ENCODE data around the gene PAM. TPM values are rescaled to one million over a fixed set of nuclear protein-coding genes. Genes with fewer than 3 reads are reported as not detected.

PAM gene
- polyA plus RNA-seq, 1 donor (not counting 4 experiments of a cell fraction or from before 2014, with no cell fraction given), result 149 TPM

DNA sequence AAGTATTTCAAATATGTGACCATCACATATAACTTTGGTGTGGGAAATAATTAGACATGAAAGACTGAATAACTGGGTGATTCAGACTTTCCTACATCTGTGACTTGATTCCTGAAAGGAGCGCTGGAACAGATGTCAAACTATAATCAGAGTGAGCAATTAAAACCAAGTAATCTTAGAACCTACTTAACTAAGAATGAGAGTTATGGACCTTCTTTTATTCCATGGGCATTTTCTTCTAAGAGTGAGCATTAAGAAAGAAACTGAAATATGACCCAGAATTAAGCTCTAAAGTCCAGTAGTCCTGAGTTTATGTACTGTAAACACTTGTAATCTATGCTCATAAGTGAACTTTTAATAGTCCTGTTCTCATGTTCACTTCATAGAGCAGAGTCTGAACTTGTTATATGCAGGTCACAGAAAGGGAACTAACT lies 68.4 kb downstream of the PAM start:
- no peak overlapping the region for H2AFZ ChIP-seq (ENCODE audit: control insufficient read depth, low read length)
- no peak overlapping the region for H3K27ac ChIP-seq (ENCODE audit: control insufficient read depth, insufficient read depth, low read length)
- dilution Hi-C loops (cut with MboI; ENCODE audit: extremely low pct_ligation_motif_present, low sequenced_read_pairs), result no loop called here
- DNase-seq (ENCODE audit: low read depth, low spot score) (no peak), FAIRE-seq (no peak)
- no peaks in the 10 kb centered on the region for H3K36me3 ChIP-seq (ENCODE audit: control insufficient read depth in 2 of 2, extremely low read depth in 1 of 2, insufficient read depth in 2 of 2, low read length in 2 of 2)
- no peaks in the 10 kb centered on the region for H4K20me1 ChIP-seq (ENCODE audit: control insufficient read depth, extremely low read depth, insufficient read depth, low read length)
- H3K4me1 ChIP-seq (ENCODE audit: control insufficient read depth, extremely low read depth, insufficient read depth, low read length), result peaks cover 6% of the 10 kb centered on the region
- TF ChIP-seq CTCF (optimal IDR thresholded peaks at IDR 0.05 in 1 of 3, IDR thresholded peaks at IDR 0.05 in 1 of 3, conservative IDR thresholded peaks at IDR 0.05 in 1 of 3; ENCODE audit: extremely low read depth in 1 of 3, insufficient read depth in 2 of 3, low read length in 3 of 3) (no peak), EZH2 (IDR thresholded peaks at IDR 0.05; ENCODE audit: low read length) (no peak)
- no peak overlapping the region for H3K4me3 ChIP-seq (ENCODE audit: control insufficient read depth in 2 of 3, extremely low read depth in 1 of 3, insufficient read depth in 2 of 3, low read depth in 1 of 3, low read length in 3 of 3)
- H3K4me2 ChIP-seq (ENCODE audit: control insufficient read depth, extremely low read depth, insufficient read depth, low read depth, low read length), result no peak overlapping the region
- H3K9me3 ChIP-seq (ENCODE audit: control insufficient read depth, low read depth, low read length), result no peaks in the 10 kb centered on the region
- H3K79me2 ChIP-seq (ENCODE audit: control insufficient read depth, insufficient read depth, low read length), result no peaks in the 10 kb centered on the region
- no peaks in the 10 kb centered on the region for H3K27me3 ChIP-seq (ENCODE audit: control insufficient read depth, extremely low read depth, insufficient read depth, low read length)
- no peak overlapping the region for H3K9ac ChIP-seq (ENCODE audit: control insufficient read depth, extremely low read depth, insufficient read depth, low read length)
- H3K9me1 ChIP-seq (ENCODE audit: control insufficient read depth, extremely low read depth, insufficient read depth, low read length), result no peaks in the 10 kb centered on the region

DNA sequence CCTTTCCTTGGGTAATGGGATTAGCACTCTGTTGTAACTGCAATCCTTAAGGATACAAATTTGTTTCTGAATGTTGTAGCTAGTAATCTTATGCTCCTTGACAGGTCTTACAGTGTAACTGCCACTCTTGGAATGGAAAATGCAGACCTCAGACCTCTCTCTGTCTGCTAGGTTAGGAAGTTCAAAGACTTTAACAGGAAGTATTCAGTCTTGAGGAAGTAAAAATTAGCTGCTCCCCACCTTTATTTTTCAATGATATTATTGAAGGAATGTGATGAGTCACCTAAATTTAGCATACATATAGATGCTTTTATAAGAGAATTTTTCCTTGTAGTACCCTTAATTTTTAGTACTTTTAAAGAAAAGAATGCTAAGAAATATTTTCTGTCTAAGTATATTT lies 71.5 kb downstream of the PAM start:
- H3K9me1 ChIP-seq (ENCODE audit: control insufficient read depth, extremely low read depth, insufficient read depth, low read length), result no peaks in the 10 kb centered on the region
- TF ChIP-seq CTCF (optimal IDR thresholded peaks at IDR 0.05 in 1 of 3, IDR thresholded peaks at IDR 0.05 in 1 of 3, conservative IDR thresholded peaks at IDR 0.05 in 1 of 3; ENCODE audit: extremely low read depth in 1 of 3, insufficient read depth in 2 of 3, low read length in 3 of 3), result no peak
- no peak for TF ChIP-seq EZH2 (IDR thresholded peaks at IDR 0.05; ENCODE audit: low read length)
- H3K27me3 ChIP-seq (ENCODE audit: control insufficient read depth, extremely low read depth, insufficient read depth, low read length), result no peaks in the 10 kb centered on the region
- no peak for DNase-seq (ENCODE audit: low read depth, low spot score)
- H3K27ac ChIP-seq (ENCODE audit: control insufficient read depth, insufficient read depth, low read length), result no peak overlapping the region
- no peak overlapping the region for H2AFZ ChIP-seq (ENCODE audit: control insufficient read depth, low read length)
- H3K9ac ChIP-seq (ENCODE audit: control insufficient read depth, extremely low read depth, insufficient read depth, low read length), result no peak overlapping the region
- H3K36me3 ChIP-seq (ENCODE audit: control insufficient read depth in 2 of 2, extremely low read depth in 1 of 2, insufficient read depth in 2 of 2, low read length in 2 of 2), result no peaks in the 10 kb centered on the region
- no peak overlapping the region for H3K4me3 ChIP-seq (ENCODE audit: control insufficient read depth in 2 of 3, extremely low read depth in 1 of 3, insufficient read depth in 2 of 3, low read depth in 1 of 3, low read length in 3 of 3)
- H4K20me1 ChIP-seq (ENCODE audit: control insufficient read depth, extremely low read depth, insufficient read depth, low read length), result no peaks in the 10 kb centered on the region
- H3K4me2 ChIP-seq (ENCODE audit: control insufficient read depth, extremely low read depth, insufficient read depth, low read depth, low read length), result no peak overlapping the region
- peak; percentile 51 for FAIRE-seq
- dilution Hi-C loops (cut with MboI; ENCODE audit: extremely low pct_ligation_motif_present, low sequenced_read_pairs), result no loop called here
- no peaks in the 10 kb centered on the region for H3K79me2 ChIP-seq (ENCODE audit: control insufficient read depth, insufficient read depth, low read length)
- H3K9me3 ChIP-seq (ENCODE audit: control insufficient read depth, low read depth, low read length), result no peaks in the 10 kb centered on the region
- H3K4me1 ChIP-seq (ENCODE audit: control insufficient read depth, extremely low read depth, insufficient read depth, low read length), result peaks cover 6% of the 10 kb centered on the region
